Endodermal cell (in vitro differentiated cells): ENCODE measurements around the gene KCNK15. TPM values are rescaled to one million over a fixed set of nuclear protein-coding genes. Genes with fewer than 3 reads are reported as not detected.

Experiments
- DNase-seq: peaks from one replicate; pipeline ENCODE4 v3.0.0-alpha.2; 2017
- H3K27ac ChIP-seq: 2 replicates; pipeline ENCODE4 v1.5.1; 2013; ENCODE audit warnings: mild to moderate bottlenecking, low read depth, low read length, moderate library complexity
- H3K27me3 ChIP-seq: 2 replicates; pipeline ENCODE4 v1.6.1; 2013; ENCODE audit warnings: mild to moderate bottlenecking, low read length, moderate library complexity; ENCODE audit not compliant: insufficient read depth, control insufficient read depth, poor library complexity, severe bottlenecking
- H3K36me3 ChIP-seq: 2 replicates; pipeline ENCODE4 v1.7.0; 2013; ENCODE audit warnings: mild to moderate bottlenecking, low read length, moderate library complexity; ENCODE audit not compliant: control insufficient read depth, insufficient read depth
- H3K4me1 ChIP-seq: one replicate; pipeline ENCODE4 v1.7.0; 2013; ENCODE audit warnings: low read length; ENCODE audit not compliant: control insufficient read depth, insufficient read depth
- H3K4me3 ChIP-seq: 2 replicates; pipeline ENCODE4 v1.5.1; 2013; ENCODE audit warnings: mild to moderate bottlenecking, low read length, moderate library complexity
- H3K9ac ChIP-seq: 2 replicates; pipeline ENCODE4 v1.6.1; 2013; ENCODE audit warnings: mild to moderate bottlenecking, low read length, moderate library complexity; ENCODE audit not compliant: poor library complexity, severe bottlenecking; ENCODE audit errors: extremely low read depth
- H3K9me3 ChIP-seq: 2 replicates; pipeline ENCODE4 v1.6.1; 2013; ENCODE audit warnings: mild to moderate bottlenecking, low read length, moderate library complexity; ENCODE audit not compliant: control insufficient read depth
- H3K27ac Mint-ChIP-seq: 2 replicates; pipeline ENCODE4 v1.8.0; 2020; ENCODE audit warnings: mixed read lengths
- H3K27me3 Mint-ChIP-seq: 2 replicates; pipeline ENCODE4 v1.8.0; 2021; ENCODE audit warnings: mild to moderate bottlenecking, mixed read lengths; ENCODE audit not compliant: insufficient read depth
- H3K36me3 Mint-ChIP-seq: 2 replicates; pipeline ENCODE4 v1.8.0; 2020; ENCODE audit warnings: low read depth, mixed read lengths
- H3K4me1 Mint-ChIP-seq: 2 replicates; pipeline ENCODE4 v1.8.0; 2020; ENCODE audit warnings: mixed read lengths
- H3K4me3 Mint-ChIP-seq: 2 replicates; pipeline ENCODE4 v1.8.0; 2020; ENCODE audit warnings: mild to moderate bottlenecking, moderate library complexity, mixed read lengths
- H3K9me3 Mint-ChIP-seq: 2 replicates; pipeline ENCODE4 v1.8.0; 2020; ENCODE audit warnings: mild to moderate bottlenecking, mixed read lengths
- CTCF ChIP-seq: fragments of 200-600 bp; sonication (generic); conservative IDR thresholded peaks from 2 replicates; pipeline ENCODE4 v1.5.0; 2021; ENCODE audit warnings: antibody characterized with exemption, mild to moderate bottlenecking
- WGBS, 2 experiments: methylation state at CpG; one replicate each; pipeline versions ENCODE4 v1.1.5 to v1.1.7; 2013; ENCODE audit warnings: missing lambda C conversion rate in 2 of 2, mixed read lengths in 1 of 2; ENCODE audit not compliant: insufficient coverage in 1 of 2, insufficient read length in 1 of 2; 5-methylcytosine and 5-hydroxymethylcytosine counted together
- total RNA-seq, 2 donors: library from RNA; stranded (reverse); fragmentation: NEBNext Ultra II Directional in 1 of 2; extraction: Animal tissue kit (Norgen Biotek cat#: 25700) in 1 of 2; gene quantifications; 2 replicates in 1 of 2; 3 replicates in 1 of 2; pipeline ENCODE4 v1.2.1, GENCODE V29; 2021

Gene KCNK15
- total RNA-seq, 2 donors from 2014 or later: 0.15 to 0.22 TPM

DNA sequence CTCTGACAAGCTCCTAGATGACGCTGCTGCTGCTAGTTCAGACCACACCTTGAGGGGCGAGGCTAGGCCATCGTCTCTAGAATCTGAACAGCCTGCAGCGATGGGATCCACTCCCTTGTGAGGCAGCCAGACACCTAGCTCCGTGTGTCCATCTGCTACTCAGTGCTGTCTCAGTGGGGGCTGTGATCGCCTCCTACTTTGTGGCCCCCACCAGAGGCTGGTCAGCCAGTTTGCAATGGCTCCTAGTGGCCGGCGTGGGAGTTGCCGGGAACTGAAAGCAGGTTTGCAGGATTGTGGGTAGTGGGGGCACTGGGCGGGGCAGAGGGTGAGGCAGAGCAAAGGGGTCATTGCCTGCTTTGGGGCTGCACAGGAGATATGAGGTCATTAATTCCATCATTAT is 27.7 kb upstream of the KCNK15 start:
- TF ChIP-seq CTCF: peak; percentile 73
- H3K9me3 Mint-ChIP-seq: no peaks in the 10 kb centered on the region
- no peak overlapping the region for H3K4me3 ChIP-seq
- no peak overlapping the region for H3K9ac ChIP-seq
- H3K27me3 Mint-ChIP-seq: no peaks in the 10 kb centered on the region
- H3K27ac ChIP-seq: no peak overlapping the region
- no peaks in the 10 kb centered on the region for H3K4me1 ChIP-seq
- 45 to 75% methylated on average over 3 to 10 of the region's 10 CpGs for WGBS, 2 experiments
- H3K27me3 ChIP-seq: no peaks in the 10 kb centered on the region
- H3K4me3 Mint-ChIP-seq: no peak overlapping the region
- H3K9me3 ChIP-seq: no peaks in the 10 kb centered on the region
- H3K36me3 ChIP-seq: no peaks in the 10 kb centered on the region
- H3K27ac Mint-ChIP-seq: no peak overlapping the region
- H3K36me3 Mint-ChIP-seq: no peaks in the 10 kb centered on the region
- H3K4me1 Mint-ChIP-seq: no peaks in the 10 kb centered on the region
- DNase-seq: peak; percentile 81

DNA sequence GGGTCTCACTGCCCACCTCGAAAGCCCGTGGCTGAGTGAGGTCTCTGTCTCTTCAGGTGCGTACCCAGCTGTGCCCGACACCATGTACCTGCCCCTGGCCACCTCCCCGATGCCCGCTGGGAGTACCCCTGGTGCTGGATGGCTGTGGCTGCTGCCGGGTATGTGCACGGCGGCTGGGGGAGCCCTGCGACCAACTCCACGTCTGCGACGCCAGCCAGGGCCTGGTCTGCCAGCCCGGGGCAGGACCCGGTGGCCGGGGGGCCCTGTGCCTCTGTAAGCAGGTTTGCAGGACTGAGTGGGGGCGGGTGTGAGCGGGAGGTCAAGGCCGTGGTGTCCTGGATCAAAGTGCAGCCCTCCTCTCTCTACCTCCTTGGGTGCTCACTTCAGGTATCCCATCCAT is 25.8 kb upstream of the KCNK15 start:
- H3K9ac ChIP-seq: no peak overlapping the region
- no peaks in the 10 kb centered on the region for H3K4me1 ChIP-seq
- Mint-ChIP-seq H3K9me3 (no peaks in the 10 kb centered on the region), H3K36me3 (no peaks in the 10 kb centered on the region), H3K4me1 (no peaks in the 10 kb centered on the region), H3K27me3 (peaks cover 3% of the 10 kb centered on the region), H3K27ac (no peak overlapping the region), H3K4me3 (no peak overlapping the region)
- DNase-seq: peak; percentile 42
- H3K36me3 ChIP-seq: no peaks in the 10 kb centered on the region
- H3K4me3 ChIP-seq: no peak overlapping the region
- no peak for TF ChIP-seq CTCF
- no peaks in the 10 kb centered on the region for H3K9me3 ChIP-seq
- H3K27me3 ChIP-seq: no peaks in the 10 kb centered on the region
- WGBS, 2 experiments: 90 to 95% methylated on average over 15 to 19 of the region's 19 CpGs
- no peak overlapping the region for H3K27ac ChIP-seq

DNA sequence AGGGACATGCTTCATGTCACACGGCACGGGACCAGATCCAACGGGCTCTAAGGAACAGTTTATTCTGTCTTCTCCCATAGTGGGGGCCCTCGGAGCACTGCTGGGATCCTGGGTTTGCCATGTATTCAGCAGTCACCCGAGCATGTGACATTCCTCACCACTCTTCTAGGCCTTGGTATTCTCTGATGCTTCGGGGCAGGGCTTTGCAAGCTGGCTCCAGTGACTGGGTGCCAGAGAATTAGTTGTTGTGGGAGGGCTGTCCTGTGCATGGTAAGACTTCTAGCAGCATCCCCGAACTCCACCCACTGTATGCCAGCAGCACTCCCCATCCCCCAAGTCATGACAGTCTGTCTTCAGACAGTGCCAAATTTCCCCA is 25.1 kb upstream of the KCNK15 start:
- no peaks in the 10 kb centered on the region for H3K36me3 Mint-ChIP-seq
- H3K4me1 ChIP-seq: no peaks in the 10 kb centered on the region
- H3K9me3 Mint-ChIP-seq: no peaks in the 10 kb centered on the region
- H3K9me3 ChIP-seq: no peaks in the 10 kb centered on the region
- no peak overlapping the region for H3K27ac Mint-ChIP-seq
- no peaks in the 10 kb centered on the region for H3K36me3 ChIP-seq
- H3K27me3 Mint-ChIP-seq: peaks cover 3% of the 10 kb centered on the region
- no peaks in the 10 kb centered on the region for H3K27me3 ChIP-seq
- H3K27ac ChIP-seq: no peak overlapping the region
- 83 to 84% methylated on average over 6 to 7 of the region's 7 CpGs for WGBS, 2 experiments
- no peak overlapping the region for H3K4me3 ChIP-seq
- no peak overlapping the region for H3K4me3 Mint-ChIP-seq
- peak; percentile 61 for DNase-seq
- H3K4me1 Mint-ChIP-seq: no peaks in the 10 kb centered on the region
- no peak overlapping the region for H3K9ac ChIP-seq
- no peak for TF ChIP-seq CTCF
